HepG2 (cell line): ENCODE measurements around the gene MAGEB2. TPM values are rescaled to one million over a fixed set of nuclear protein-coding genes. Genes with fewer than 3 reads are reported as not detected.

ENCODE experiments used
- NONO ChIP-seq, 2 experiments: fragments of 450-650 bp in 1 of 2; sonication (generic) in 1 of 2; formaldehyde crosslinking in 1 of 2; IDR thresholded peaks in 1 of 2; conservative IDR thresholded peaks in 1 of 2; 2 replicates each; pipeline versions ENCODE4 v1.6.1 to v1.8.0; 2017 to 2022; ENCODE audit warnings: mild to moderate bottlenecking in 1 of 2, missing genetic modification reagents in 1 of 2, moderate library complexity in 1 of 2
- REXO4 ChIP-seq: sonication (generic); formaldehyde crosslinking; IDR thresholded peaks from 2 replicates; pipeline ENCODE4 v1.8.0; 2022; ENCODE audit warnings: missing genetic modification reagents, mild to moderate bottlenecking, borderline replicate concordance
- ZMYM2 ChIP-seq: sonication (generic); formaldehyde crosslinking; IDR thresholded peaks from 2 replicates; pipeline ENCODE4 v1.8.0; 2022; ENCODE audit warnings: mild to moderate bottlenecking, missing genetic modification reagents
- ZNF329 ChIP-seq: sonication (generic); formaldehyde crosslinking; IDR thresholded peaks from 2 replicates; pipeline ENCODE4 v1.9.0; 2021; ENCODE audit warnings: low read depth, mild to moderate bottlenecking, missing genetic modification reagents
- ZNF616 ChIP-seq: sonication (generic); formaldehyde crosslinking; IDR thresholded peaks from 2 replicates; pipeline ENCODE4 v1.5.0; 2020; ENCODE audit warnings: low read depth, mild to moderate bottlenecking, missing genetic modification reagents
- ZXDC ChIP-seq: sonication (generic); formaldehyde crosslinking; IDR thresholded peaks from 2 replicates; pipeline ENCODE4 v1.5.0; 2020; ENCODE audit warnings: mild to moderate bottlenecking, missing genetic modification reagents
- polyA plus RNA-seq, 8 experiments: library from polyadenylated mRNA; depleted of rRNA in 3 of 8; stranded (reverse) in 7 of 8; unstranded in 1 of 8; fragments of >200 nt; fragmentation: Illumina TruSeq in 4 of 8; extraction: Trizol in 4 of 8; gene quantifications; 2 replicates each; pipeline versions ENCODE4 v1.2.1 to v1.2.3, GENCODE V29; 2011 to 2016; ENCODE audit warnings: low read depth in 4 of 8, missing spikeins in 1 of 8, mixed read lengths in 1 of 8; ENCODE audit not compliant: insufficient read depth in 1 of 8
- total RNA-seq, 5 experiments: library from RNA; depleted of rRNA; stranded (reverse); fragments of >200 nt; fragmentation: Illumina TruSeq; extraction: Trizol; gene quantifications; 2 replicates each; pipeline ENCODE4 v1.2.3, GENCODE V29; 2016; ENCODE audit warnings: low read depth in 1 of 5

Gene MAGEB2
- total and polyA plus RNA-seq, 2 of the 13 experiments (the other 11 are each of a cell fraction or from before 2014, with no cell fraction given) = not detected

- TF ChIP-seq ZXDC (CRISPR knock-in tag) (no peak), ZNF329 (CRISPR knock-in tag) (no peak), ZNF616 (CRISPR knock-in tag) (no peak), ZMYM2 (no peak), REXO4 (CRISPR knock-in tag) (no peak), NONO (IDR thresholded peaks at IDR 0.05) (no peak), NONO (CRISPR knock-in tag; conservative IDR thresholded peaks at IDR 0.05) (no peak)
These were observed 47.4 kb downstream of the MAGEB2 start (continued) for GRCh38 chrX:30262763-30263162.

Other genes starting within 250 kb of the MAGEB2 start
- gene MAGEB3, start 15.1 kb downstream of the MAGEB2 start, total RNA-seq (2016; rRNA removed; fragmentation: Illumina TruSeq; extraction: Trizol) = not detected in 2 replicates
- gene MAGEB3, start 15.1 kb downstream of the MAGEB2 start, polyA plus RNA-seq (2011; rRNA removed) = not detected in 2 replicates
- gene MAGEB4, start 26.4 kb downstream of the MAGEB2 start, total RNA-seq (2016; rRNA removed; fragmentation: Illumina TruSeq; extraction: Trizol) = not detected in 2 replicates
- not detected in 2 replicates for gene MAGEB4, start 26.4 kb downstream of the MAGEB2 start, polyA plus RNA-seq (2011; rRNA removed)
- gene MAGEB1, start 31.6 kb downstream of the MAGEB2 start, total RNA-seq (2016; rRNA removed; fragmentation: Illumina TruSeq; extraction: Trizol) = not detected in 2 replicates
- not detected in 2 replicates for gene MAGEB1, start 31.6 kb downstream of the MAGEB2 start, polyA plus RNA-seq (2011; rRNA removed)
- not detected in 2 replicates for gene NR0B1, start 93.8 kb downstream of the MAGEB2 start, total RNA-seq (2016; rRNA removed; fragmentation: Illumina TruSeq; extraction: Trizol)
- gene NR0B1, start 93.8 kb downstream of the MAGEB2 start, polyA plus RNA-seq (2011; rRNA removed) = not detected in 2 replicates